Spinal cord (tissue), 10 donors: Measurements from ENCODE around the gene TNPO2. TPM values are rescaled to one million over a fixed set of nuclear protein-coding genes. Genes with fewer than 3 reads are reported as not detected.
"Not testable (repeated sequence)": the region's sequence is repeated elsewhere in the genome, so short reads cannot be mapped to it uniquely, and the experiment has no call there.

ENCODE experiments used
- DNase-seq, 6 donors: peaks; one replicate each; pipeline versions ENCODE4 v3.0.0 to v3.0.0-alpha.2; 2013 to 2015; ENCODE audit warnings: low spot score in 6 of 6, low read depth in 4 of 6
- H3K27ac ChIP-seq: one replicate; pipeline ENCODE4 v1.5.1; 2013; ENCODE audit warnings: low read depth, low read length, control low read depth
- H3K27me3 ChIP-seq: one replicate; pipeline ENCODE4 v1.6.1; 2013; ENCODE audit warnings: low read length; ENCODE audit not compliant: control insufficient read depth, insufficient read depth
- H3K36me3 ChIP-seq: one replicate; pipeline ENCODE4 v1.6.1; 2013; ENCODE audit warnings: low read length; ENCODE audit not compliant: control insufficient read depth, insufficient read depth
- H3K4me1 ChIP-seq: one replicate; pipeline ENCODE4 v1.6.1; 2013; ENCODE audit warnings: low read length; ENCODE audit not compliant: control insufficient read depth, insufficient read depth
- H3K4me3 ChIP-seq: one replicate; pipeline ENCODE4 v1.5.1; 2013; ENCODE audit warnings: low read depth, low read length, control low read depth
- H3K9me3 ChIP-seq: one replicate; pipeline ENCODE4 v1.6.1; 2013; ENCODE audit warnings: low read length; ENCODE audit not compliant: control insufficient read depth, insufficient read depth
- WGBS: methylation state at CpG from one replicate; pipeline ENCODE4 v1.1.5; 2013; ENCODE audit warnings: missing lambda C conversion rate; ENCODE audit not compliant: insufficient coverage; 5-methylcytosine and 5-hydroxymethylcytosine counted together
- polyA plus RNA-seq, 2 donors: library from polyadenylated mRNA; unstranded; fragments of 120-200 nt; gene quantifications; one replicate each; pipeline ENCODE4 v1.2.1, GENCODE V29; 2013; ENCODE audit not compliant: insufficient read length in 2 of 2
- total RNA-seq, 2 donors: library from RNA; depleted of rRNA in 1 of 2; stranded (reverse); fragments of 120-200 nt in 1 of 2; fragments of >200 nt in 1 of 2; gene quantifications; one replicate each; pipeline versions ENCODE4 v1.2.3 to v1.2.4, GENCODE V29; 2013 to 2014
- donor health status: healthy.

TNPO2 gene
- total and polyA plus RNA-seq, 4 donors: 40.9 to 155 (median 106) TPM

GRCh38 chr19:12685831-12686230 lies 37.9 kb downstream of the TNPO2 start:
- Histone ChIP-seq H3K4me1 (peaks cover 8% of the 10 kb centered on the region), H3K27ac (no peak overlapping the region), H3K9me3 (no peaks in the 10 kb centered on the region), H3K36me3 (peaks cover 35% of the 10 kb centered on the region), H3K4me3 (no peak overlapping the region), H3K27me3 (no peaks in the 10 kb centered on the region)
- 90% methylated on average over 3 of the region's 3 CpGs for WGBS
- DNase-seq: no peak

- peak within 1 kb of the TSS; percentile 96 for H3K27ac ChIP-seq
- peak within 1 kb of the TSS; percentile 99 for H3K4me3 ChIP-seq
- peaks cover 37% of the 10 kb centered on the region for H3K36me3 ChIP-seq
- DNase-seq: peak; percentile 88 to 99 (median 96)
- WGBS: under 1% methylated on average over 68 of the region's 68 CpGs
- peaks cover 21% of the 10 kb centered on the region for H3K4me1 ChIP-seq
- no peaks in the 10 kb centered on the region for H3K9me3 ChIP-seq
- H3K27me3 ChIP-seq: no peaks in the 10 kb centered on the region
Observed at GRCh38 chr19:12681074-12681987, 42.4 kb downstream of the TNPO2 start, which contains the start of gene DHPS. DHPS (minus strand) TSS chr19:12681880; CDS start chr19:12681766, 114 bp downstream.

GRCh38 chr19:12680034-12680433 lies 43.7 kb downstream of the TNPO2 start:
- H3K4me3 ChIP-seq: no peak overlapping the region
- H3K27ac ChIP-seq: no peak overlapping the region
- WGBS: 97% methylated on average over 9 of the region's 9 CpGs

GRCh38 chr19:12678039-12678438 lies 45.7 kb downstream of the TNPO2 start:
- not testable (repeated sequence) for DNase-seq, H3K9me3 ChIP-seq, H3K27me3 ChIP-seq, H3K4me3 ChIP-seq, H3K27ac ChIP-seq
- WGBS: 94% methylated on average over 2 of the region's 5 CpGs
- peaks cover 21% of the 10 kb centered on the region for H3K4me1 ChIP-seq
- H3K36me3 ChIP-seq: peaks cover 70% of the 10 kb centered on the region

More at GRCh38 chr19:12680034-12680433, 43.7 kb downstream of the TNPO2 start:
- Histone ChIP-seq H3K9me3 (no peaks in the 10 kb centered on the region), H3K36me3 (peaks cover 50% of the 10 kb centered on the region), H3K4me1 (peaks cover 21% of the 10 kb centered on the region), H3K27me3 (no peaks in the 10 kb centered on the region)
- no peak for DNase-seq

GRCh38 chr19:12676928-12677327 lies 46.8 kb downstream of the TNPO2 start:
- no peaks in the 10 kb centered on the region for H3K27me3 ChIP-seq
- 99% methylated on average over 8 of the region's 12 CpGs for WGBS
- H3K4me1 ChIP-seq: peaks cover 16% of the 10 kb centered on the region
- H3K4me3 ChIP-seq: no peak overlapping the region
- H3K36me3 ChIP-seq: peaks cover 80% of the 10 kb centered on the region
- H3K9me3 ChIP-seq: no peaks in the 10 kb centered on the region
- H3K27ac ChIP-seq: no peak overlapping the region
- DNase-seq: no peak

GRCh38 chr19:12676384-12676792 lies 47.3 kb downstream of the TNPO2 start:
- H3K27me3 ChIP-seq: no peaks in the 10 kb centered on the region
- no peak overlapping the region for H3K27ac ChIP-seq
- H3K4me1 ChIP-seq: peaks cover 15% of the 10 kb centered on the region
- H3K36me3 ChIP-seq: peaks cover 84% of the 10 kb centered on the region
- peak in 4 of 6 donors; percentile 49 to 88 (median 70) for DNase-seq
- no peak overlapping the region for H3K4me3 ChIP-seq
- no peaks in the 10 kb centered on the region for H3K9me3 ChIP-seq
- 14% methylated on average over 4 of the region's 4 CpGs for WGBS

GRCh38 chr19:12675940-12676339 lies 47.8 kb downstream of the TNPO2 start:
- Histone ChIP-seq H3K9me3 (no peaks in the 10 kb centered on the region), H3K36me3 (peaks cover 84% of the 10 kb centered on the region), H3K4me1 (peaks cover 15% of the 10 kb centered on the region), H3K27me3 (no peaks in the 10 kb centered on the region), H3K27ac (no peak overlapping the region), H3K4me3 (no peak overlapping the region)
- 92% methylated on average over 15 of the region's 15 CpGs for WGBS
- no peak for DNase-seq

- H3K4me3 ChIP-seq: no peak overlapping the region
- H3K9me3 ChIP-seq: no peaks in the 10 kb centered on the region
- peaks cover 90% of the 10 kb centered on the region for H3K36me3 ChIP-seq
- 100% methylated on average over 10 of the region's 10 CpGs for WGBS
- no peak overlapping the region for H3K27ac ChIP-seq
- no peak for DNase-seq
- H3K27me3 ChIP-seq: no peaks in the 10 kb centered on the region
- peaks cover 15% of the 10 kb centered on the region for H3K4me1 ChIP-seq
Observed at GRCh38 chr19:12675399-12675798, 48.3 kb downstream of the TNPO2 start.

GRCh38 chr19:12672744-12673143 lies 51.0 kb downstream of the TNPO2 start:
- Histone ChIP-seq H3K27me3 (no peaks in the 10 kb centered on the region), H3K27ac (no peak overlapping the region), H3K36me3 (peaks cover 73% of the 10 kb centered on the region), H3K9me3 (no peaks in the 10 kb centered on the region), H3K4me1 (peaks cover 30% of the 10 kb centered on the region), H3K4me3 (no peak overlapping the region)
- no peak for DNase-seq
- WGBS: 83% methylated on average over 7 of the region's 10 CpGs
